B cell (primary cell): Measurements from ENCODE around the gene PIGM. TPM values are rescaled to one million over a fixed set of nuclear protein-coding genes. Genes with fewer than 3 reads are reported as not detected.

Source experiments
- ATAC-seq: fragments of 200-7000 bp; cut with Tn5 transposase; one replicate; pipeline ENCODE4 v1.10.0; 2021; ENCODE audit warnings: low read depth, mild to moderate bottlenecking, moderate number of reproducible peaks, moderate library complexity
- CTCF ChIA-PET: fragments of 350-600 bp; sonication (Branson Sonifier 250); formaldehyde crosslinking; loops from one replicate; lab custom pipeline; 2021; ENCODE audit warnings: antibody characterized with exemption, inconsistent platforms; lab: Charles Lee
- POLR2A ChIA-PET: fragments of 350-600 bp; sonication (Branson Sonifier 250); formaldehyde crosslinking; loops from one replicate; lab custom pipeline; 2021; ENCODE audit warnings: antibody characterized with exemption; lab: Charles Lee
- DNase-seq: peaks from one replicate; pipeline ENCODE4 v3.0.0; 2013
- H2AFZ ChIP-seq: 2 replicates; pipeline ENCODE4 v1.6.1; 2012; ENCODE audit warnings: mild to moderate bottlenecking, low read depth, low read length; ENCODE audit not compliant: insufficient read depth, poor library complexity, severe bottlenecking
- H3K27ac ChIP-seq, 2 donors: 1 replicate in 1 of 2; 2 replicates in 1 of 2; pipeline ENCODE4 v1.5.1; 2012 to 2013; ENCODE audit warnings: low read length in 2 of 2, mild to moderate bottlenecking in 2 of 2, moderate library complexity in 1 of 2
- H3K27me3 ChIP-seq, 4 experiments: fragments of 200-600 bp in 1 of 4; sonication (generic) in 1 of 4; replicated peaks in 1 of 4; 1 replicate in 2 of 4; 2 replicates in 2 of 4; pipeline versions ENCODE4 v1.6.1 to v1.7.0; 2013 to 2016; ENCODE audit warnings: low read length in 3 of 4, mild to moderate bottlenecking in 2 of 4, mixed read lengths in 1 of 4, moderate library complexity in 1 of 4; ENCODE audit not compliant: insufficient read depth in 4 of 4, control insufficient read depth in 3 of 4; ENCODE audit errors: control extremely low read depth in 1 of 4
- H3K36me3 ChIP-seq, 2 experiments: replicated peaks in 1 of 2; 1 replicate in 1 of 2; 2 replicates in 1 of 2; pipeline versions ENCODE4 v1.6.1 to v1.7.1; 2013; ENCODE audit warnings: low read length in 1 of 2; ENCODE audit not compliant: insufficient read depth in 2 of 2, control insufficient read depth in 1 of 2; ENCODE audit errors: control extremely low read depth in 1 of 2, extremely low read depth in 1 of 2
- H3K4me1 ChIP-seq, 2 donors: fragments of 200-600 bp in 1 of 2; sonication (generic) in 1 of 2; 1 replicate in 1 of 2; 2 replicates in 1 of 2; pipeline versions ENCODE4 v1.5.1 to v1.6.1; 2013 to 2017; ENCODE audit warnings: low read length in 2 of 2; ENCODE audit not compliant: control insufficient read depth in 2 of 2, insufficient read depth in 2 of 2
- H3K4me2 ChIP-seq: replicated peaks from 2 replicates; pipeline ENCODE3; 2012; ENCODE audit warnings: mild to moderate bottlenecking, low read depth, low read length; ENCODE audit not compliant: poor library complexity, severe bottlenecking
- H3K4me3 ChIP-seq, 5 experiments: fragments of 200-600 bp in 1 of 5; sonication (generic) in 1 of 5; 1 replicate in 3 of 5; 2 replicates in 2 of 5; pipeline versions ENCODE4 v1.5.1 to v1.7.0; 2011 to 2016; ENCODE audit warnings: low read length in 4 of 5, mild to moderate bottlenecking in 4 of 5, low read depth in 2 of 5, control low read depth in 1 of 5, moderate library complexity in 1 of 5; ENCODE audit not compliant: insufficient read depth in 1 of 5; ENCODE audit errors: control extremely low read depth in 1 of 5, extremely low read depth in 1 of 5
- H3K79me2 ChIP-seq: fragments of 200-600 bp; sonication (generic); one replicate; pipeline ENCODE4 v1.6.0; 2016; ENCODE audit warnings: low read length; ENCODE audit not compliant: control insufficient read depth, insufficient read depth
- H3K9ac ChIP-seq: fragments of 200-600 bp; sonication (generic); 2 replicates; pipeline ENCODE4 v1.6.1; 2017; ENCODE audit warnings: mild to moderate bottlenecking, low read length, moderate library complexity
- H3K9me3 ChIP-seq, 3 donors: one replicate each; pipeline versions ENCODE4 v1.6.1 to v1.7.1; 2013; ENCODE audit warnings: low read length in 2 of 3; ENCODE audit not compliant: control insufficient read depth in 2 of 3, insufficient read depth in 1 of 3; ENCODE audit errors: control extremely low read depth in 1 of 3
- H4K20me1 ChIP-seq: 2 replicates; pipeline ENCODE4 v1.6.0; 2012; ENCODE audit warnings: mild to moderate bottlenecking, low read length; ENCODE audit not compliant: insufficient read depth, control insufficient read depth, poor library complexity, severe bottlenecking
- H3K27ac Mint-ChIP-seq: one replicate; pipeline ENCODE4 v1.8.0; 2021; ENCODE audit warnings: mixed read lengths
- H3K27me3 Mint-ChIP-seq: one replicate; pipeline ENCODE4 v1.8.0; 2021; ENCODE audit warnings: mixed read lengths
- H3K4me1 Mint-ChIP-seq: one replicate; pipeline ENCODE4 v1.8.0; 2021; ENCODE audit warnings: mixed read lengths
- H3K4me3 Mint-ChIP-seq: one replicate; pipeline ENCODE4 v1.8.0; 2021; ENCODE audit warnings: mixed read lengths
- H3K9me3 Mint-ChIP-seq: one replicate; pipeline ENCODE4 v1.8.0; 2022; ENCODE audit warnings: mixed read lengths; ENCODE audit not compliant: insufficient read depth
- CTCF ChIP-seq: fragments of 200-600 bp; IDR thresholded peaks from one replicate; pipeline ENCODE4 v1.8.0; 2022; ENCODE audit warnings: antibody characterized with exemption, mild to moderate bottlenecking
- EZH2 ChIP-seq: IDR thresholded peaks from 2 replicates; pipeline ENCODE4 v1.6.1; 2012; ENCODE audit warnings: borderline replicate concordance, low read depth, mild to moderate bottlenecking, moderate library complexity, low read length; ENCODE audit not compliant: insufficient read depth, poor library complexity, severe bottlenecking
- WGBS: methylation state at CpG from one replicate; pipeline ENCODE4 v1.1.5; 2013; ENCODE audit warnings: missing lambda C conversion rate; ENCODE audit not compliant: insufficient coverage; 5-methylcytosine and 5-hydroxymethylcytosine counted together
- intact Hi-C: fragments of 100-400 bp; cut with micrococcal nuclease; formaldehyde crosslinking; loops from one replicate; pipeline ENCODE4 v1.10.0; 2022
- polyA plus RNA-seq: library from polyadenylated mRNA; depleted of rRNA; stranded (reverse); fragments of >200 nt; gene quantifications from 2 replicates; pipeline ENCODE4 v1.2.3, GENCODE V29; 2012
- total RNA-seq, 2 donors: library from RNA; stranded (reverse); fragments of 120-200 nt in 1 of 2; gene quantifications; 1 replicate in 1 of 2; 2 replicates in 1 of 2; pipeline versions ENCODE4 v1.2.3 to v1.2.4, GENCODE V29; 2013 to 2022

The PIGM gene
- total and polyA plus RNA-seq, 2 donors (not counting 1 experiment from before 2014, with no cell fraction given): 1.4 to 7.4 TPM

GRCh38 chr1:160078512-160079195 lies 46.9 kb upstream of the PIGM start:
- POLR2A ChIA-PET: no interaction called here
- intact Hi-C loops: loop anchor here (5.0 kb wide), 1 partner anchor 141 kb away; no protein-coding TSS in a partner anchor

More at GRCh38 chr1:160078512-160079195, 46.9 kb upstream of the PIGM start:
- no peak overlapping the region for H3K4me3 Mint-ChIP-seq
- Histone ChIP-seq H2AFZ (no peak overlapping the region), H3K27ac (no peak overlapping the region), H4K20me1 (no peaks in the 10 kb centered on the region), H3K9me3 (no peaks in the 10 kb centered on the region), H3K27me3 (peaks cover 0 to 51% (median 35%) of the 10 kb centered on the region in 4 experiments), H3K4me1 (peaks cover 0 to 4% of the 10 kb centered on the region in 2 donors), H3K4me2 (no peak overlapping the region), H3K36me3 (no peaks in the 10 kb centered on the region), H3K79me2 (no peaks in the 10 kb centered on the region), H3K9ac (no peak overlapping the region), H3K4me3 (no peak overlapping the region)
- DNase-seq: peak; percentile 66
- H3K27me3 Mint-ChIP-seq: peaks cover 54% of the 10 kb centered on the region
- no peaks in the 10 kb centered on the region for H3K9me3 Mint-ChIP-seq
- ATAC-seq: peak; percentile 70
- CTCF ChIA-PET: interaction anchor here (0.6 to 5.4 kb wide), 22 partner anchors 7 to 1340 kb away, joined by 3 to 46 read pairs (median 4); partner anchors contain the start of genes IGSF8 and KCNJ10
- no peak overlapping the region for H3K27ac Mint-ChIP-seq
- 6% methylated on average over 4 of the region's 8 CpGs for WGBS
- peaks cover 2% of the 10 kb centered on the region for H3K4me1 Mint-ChIP-seq
- TF ChIP-seq CTCF (peak; percentile 83), EZH2 (no peak)
